B cell (primary cell): ENCODE measurements around the gene PXMP2. TPM values are rescaled to one million over a fixed set of nuclear protein-coding genes. Genes with fewer than 3 reads are reported as not detected.

Experiments
- ATAC-seq: fragments of 200-7000 bp; cut with Tn5 transposase; one replicate; pipeline ENCODE4 v1.10.0; 2021; ENCODE audit warnings: low read depth, mild to moderate bottlenecking, moderate number of reproducible peaks, moderate library complexity
- CTCF ChIA-PET: fragments of 350-600 bp; sonication (Branson Sonifier 250); formaldehyde crosslinking; loops from one replicate; lab custom pipeline; 2021; ENCODE audit warnings: antibody characterized with exemption, inconsistent platforms; lab: Charles Lee
- POLR2A ChIA-PET: fragments of 350-600 bp; sonication (Branson Sonifier 250); formaldehyde crosslinking; loops from one replicate; lab custom pipeline; 2021; ENCODE audit warnings: antibody characterized with exemption; lab: Charles Lee
- DNase-seq: peaks from one replicate; pipeline ENCODE4 v3.0.0; 2013
- H2AFZ ChIP-seq: 2 replicates; pipeline ENCODE4 v1.6.1; 2012; ENCODE audit warnings: mild to moderate bottlenecking, low read depth, low read length; ENCODE audit not compliant: insufficient read depth, poor library complexity, severe bottlenecking
- H3K27ac ChIP-seq, 2 donors: 1 replicate in 1 of 2; 2 replicates in 1 of 2; pipeline ENCODE4 v1.5.1; 2012 to 2013; ENCODE audit warnings: low read length in 2 of 2, mild to moderate bottlenecking in 2 of 2, moderate library complexity in 1 of 2
- H3K27me3 ChIP-seq, 4 experiments: fragments of 200-600 bp in 1 of 4; sonication (generic) in 1 of 4; replicated peaks in 1 of 4; 1 replicate in 2 of 4; 2 replicates in 2 of 4; pipeline versions ENCODE4 v1.6.1 to v1.7.0; 2013 to 2016; ENCODE audit warnings: low read length in 3 of 4, mild to moderate bottlenecking in 2 of 4, mixed read lengths in 1 of 4, moderate library complexity in 1 of 4; ENCODE audit not compliant: insufficient read depth in 4 of 4, control insufficient read depth in 3 of 4; ENCODE audit errors: control extremely low read depth in 1 of 4
- H3K36me3 ChIP-seq, 2 experiments: replicated peaks in 1 of 2; 1 replicate in 1 of 2; 2 replicates in 1 of 2; pipeline versions ENCODE4 v1.6.1 to v1.7.1; 2013; ENCODE audit warnings: low read length in 1 of 2; ENCODE audit not compliant: insufficient read depth in 2 of 2, control insufficient read depth in 1 of 2; ENCODE audit errors: control extremely low read depth in 1 of 2, extremely low read depth in 1 of 2
- H3K4me1 ChIP-seq, 2 donors: fragments of 200-600 bp in 1 of 2; sonication (generic) in 1 of 2; 1 replicate in 1 of 2; 2 replicates in 1 of 2; pipeline versions ENCODE4 v1.5.1 to v1.6.1; 2013 to 2017; ENCODE audit warnings: low read length in 2 of 2; ENCODE audit not compliant: control insufficient read depth in 2 of 2, insufficient read depth in 2 of 2
- H3K4me2 ChIP-seq: replicated peaks from 2 replicates; pipeline ENCODE3; 2012; ENCODE audit warnings: mild to moderate bottlenecking, low read depth, low read length; ENCODE audit not compliant: poor library complexity, severe bottlenecking
- H3K4me3 ChIP-seq, 5 experiments: fragments of 200-600 bp in 1 of 5; sonication (generic) in 1 of 5; 1 replicate in 3 of 5; 2 replicates in 2 of 5; pipeline versions ENCODE4 v1.5.1 to v1.7.0; 2011 to 2016; ENCODE audit warnings: low read length in 4 of 5, mild to moderate bottlenecking in 4 of 5, low read depth in 2 of 5, control low read depth in 1 of 5, moderate library complexity in 1 of 5; ENCODE audit not compliant: insufficient read depth in 1 of 5; ENCODE audit errors: control extremely low read depth in 1 of 5, extremely low read depth in 1 of 5
- H3K79me2 ChIP-seq: fragments of 200-600 bp; sonication (generic); one replicate; pipeline ENCODE4 v1.6.0; 2016; ENCODE audit warnings: low read length; ENCODE audit not compliant: control insufficient read depth, insufficient read depth
- H3K9ac ChIP-seq: fragments of 200-600 bp; sonication (generic); 2 replicates; pipeline ENCODE4 v1.6.1; 2017; ENCODE audit warnings: mild to moderate bottlenecking, low read length, moderate library complexity
- H3K9me3 ChIP-seq, 3 donors: one replicate each; pipeline versions ENCODE4 v1.6.1 to v1.7.1; 2013; ENCODE audit warnings: low read length in 2 of 3; ENCODE audit not compliant: control insufficient read depth in 2 of 3, insufficient read depth in 1 of 3; ENCODE audit errors: control extremely low read depth in 1 of 3
- H4K20me1 ChIP-seq: 2 replicates; pipeline ENCODE4 v1.6.0; 2012; ENCODE audit warnings: mild to moderate bottlenecking, low read length; ENCODE audit not compliant: insufficient read depth, control insufficient read depth, poor library complexity, severe bottlenecking
- H3K27ac Mint-ChIP-seq: one replicate; pipeline ENCODE4 v1.8.0; 2021; ENCODE audit warnings: mixed read lengths
- H3K27me3 Mint-ChIP-seq: one replicate; pipeline ENCODE4 v1.8.0; 2021; ENCODE audit warnings: mixed read lengths
- H3K4me1 Mint-ChIP-seq: one replicate; pipeline ENCODE4 v1.8.0; 2021; ENCODE audit warnings: mixed read lengths
- H3K4me3 Mint-ChIP-seq: one replicate; pipeline ENCODE4 v1.8.0; 2021; ENCODE audit warnings: mixed read lengths
- H3K9me3 Mint-ChIP-seq: one replicate; pipeline ENCODE4 v1.8.0; 2022; ENCODE audit warnings: mixed read lengths; ENCODE audit not compliant: insufficient read depth
- CTCF ChIP-seq: fragments of 200-600 bp; IDR thresholded peaks from one replicate; pipeline ENCODE4 v1.8.0; 2022; ENCODE audit warnings: antibody characterized with exemption, mild to moderate bottlenecking
- EZH2 ChIP-seq: IDR thresholded peaks from 2 replicates; pipeline ENCODE4 v1.6.1; 2012; ENCODE audit warnings: borderline replicate concordance, low read depth, mild to moderate bottlenecking, moderate library complexity, low read length; ENCODE audit not compliant: insufficient read depth, poor library complexity, severe bottlenecking
- WGBS: methylation state at CpG from one replicate; pipeline ENCODE4 v1.1.5; 2013; ENCODE audit warnings: missing lambda C conversion rate; ENCODE audit not compliant: insufficient coverage; 5-methylcytosine and 5-hydroxymethylcytosine counted together
- intact Hi-C: fragments of 100-400 bp; cut with micrococcal nuclease; formaldehyde crosslinking; loops from one replicate; pipeline ENCODE4 v1.10.0; 2022
- polyA plus RNA-seq: library from polyadenylated mRNA; depleted of rRNA; stranded (reverse); fragments of >200 nt; gene quantifications from 2 replicates; pipeline ENCODE4 v1.2.3, GENCODE V29; 2012
- total RNA-seq, 2 donors: library from RNA; stranded (reverse); fragments of 120-200 nt in 1 of 2; gene quantifications; 1 replicate in 1 of 2; 2 replicates in 1 of 2; pipeline versions ENCODE4 v1.2.3 to v1.2.4, GENCODE V29; 2013 to 2022

Gene PXMP2
- total and polyA plus RNA-seq, 2 donors (not counting 1 experiment from before 2014, with no cell fraction given): 4.3 to 10.2 TPM

- no peak overlapping the region for H3K4me2 ChIP-seq
- H3K27ac ChIP-seq: no peak overlapping the region
- no peak overlapping the region for H2AFZ ChIP-seq
- no peak overlapping the region for H3K4me3 ChIP-seq
- H3K4me1 ChIP-seq: peaks cover 3 to 5% of the 10 kb centered on the region in 2 donors
- no peaks in the 10 kb centered on the region for H3K9me3 ChIP-seq
- H3K36me3 ChIP-seq: no peaks in the 10 kb centered on the region
- 97% methylated on average over 10 of the region's 12 CpGs for WGBS
- ATAC-seq: no peak
- no peak for DNase-seq
- H3K79me2 ChIP-seq: no peaks in the 10 kb centered on the region
- Mint-ChIP-seq H3K4me1 (peaks cover 8% of the 10 kb centered on the region), H3K27me3 (no peaks in the 10 kb centered on the region), H3K4me3 (no peak overlapping the region), H3K27ac (no peak overlapping the region), H3K9me3 (peaks cover 2% of the 10 kb centered on the region)
- TF ChIP-seq EZH2 (no peak), CTCF (no peak)
- intact Hi-C loops: no loop called here
- ChIA-PET POLR2A (no interaction called here), CTCF (interaction anchor here (1.4 kb wide), 1 partner anchor 14 kb away, joined by 3 read pairs; no protein-coding TSS in a partner anchor)
- no peak overlapping the region for H3K9ac ChIP-seq
- H4K20me1 ChIP-seq: no peaks in the 10 kb centered on the region
- H3K27me3 ChIP-seq: no peaks in the 10 kb centered on the region
Measured at GRCh38 chr12:132695431-132695830, 8.0 kb downstream of the PXMP2 start.

GRCh38 chr12:132698341-132698740 lies 11.0 kb downstream of the PXMP2 start:
- ATAC-seq (no peak), DNase-seq (no peak)
- Mint-ChIP-seq H3K9me3 (peaks cover 2% of the 10 kb centered on the region), H3K27me3 (no peaks in the 10 kb centered on the region), H3K4me3 (no peak overlapping the region), H3K27ac (no peak overlapping the region), H3K4me1 (peaks cover 15% of the 10 kb centered on the region)
- no peak for TF ChIP-seq EZH2
- H3K27ac ChIP-seq: no peak overlapping the region
- H3K9me3 ChIP-seq: no peaks in the 10 kb centered on the region
- no peak overlapping the region for H2AFZ ChIP-seq
- no peaks in the 10 kb centered on the region for H3K36me3 ChIP-seq
- no peak overlapping the region for H3K9ac ChIP-seq
- no peak overlapping the region for H3K4me2 ChIP-seq
- no peaks in the 10 kb centered on the region for H4K20me1 ChIP-seq
- ChIA-PET POLR2A (no interaction called here), CTCF (no interaction called here)
- H3K79me2 ChIP-seq: peaks cover 2% of the 10 kb centered on the region
- H3K4me3 ChIP-seq: no peak overlapping the region
- intact Hi-C loops: no loop called here
- H3K4me1 ChIP-seq: peaks cover 6 to 11% of the 10 kb centered on the region in 2 donors
- WGBS: 96% methylated on average over 4 of the region's 5 CpGs
- no peaks in the 10 kb centered on the region for H3K27me3 ChIP-seq
